Ascending aorta (tissue), 2 donors: ENCODE data around the gene DUSP7. TPM values are rescaled to one million over a fixed set of nuclear protein-coding genes. Genes with fewer than 3 reads are reported as not detected.

Source experiments
- DNase-seq, 2 donors: peaks; one replicate each; pipeline ENCODE4 v3.0.0-alpha.2; 2019; ENCODE audit warnings: low spot score in 2 of 2
- H3K27ac ChIP-seq, 2 donors: fragments of 200-600 bp; sonication (generic); one replicate each; pipeline ENCODE4 v1.5.1; 2016 to 2017; ENCODE audit warnings: mild to moderate bottlenecking in 1 of 2
- H3K27me3 ChIP-seq: fragments of 200-600 bp; sonication (generic); one replicate; pipeline ENCODE4 v1.5.1; 2017
- H3K36me3 ChIP-seq, 2 donors: fragments of 200-600 bp; sonication (generic); one replicate each; pipeline ENCODE4 v1.5.1; 2016
- H3K4me1 ChIP-seq, 2 donors: fragments of 200-600 bp; sonication (generic); one replicate each; pipeline ENCODE4 v1.5.1; 2016 to 2017; ENCODE audit warnings: mild to moderate bottlenecking in 1 of 2
- H3K4me3 ChIP-seq, 2 donors: fragments of 200-600 bp; sonication (generic); one replicate each; pipeline ENCODE4 v1.5.1; 2016 to 2017; ENCODE audit warnings: mild to moderate bottlenecking in 1 of 2
- H3K9me3 ChIP-seq, 2 donors: fragments of 200-600 bp; sonication (generic); one replicate each; pipeline ENCODE4 v1.5.1; 2016
- CTCF ChIP-seq, 3 experiments: fragments of 200-600 bp in 2 of 3; fragments of 450-650 bp in 1 of 3; sonication (generic) in 2 of 3; IDR thresholded peaks; one replicate each; pipeline ENCODE4 v1.5.1; 2016 to 2019; ENCODE audit warnings: antibody characterized with exemption in 3 of 3, mild to moderate bottlenecking in 1 of 3, moderate library complexity in 1 of 3
- intact Hi-C: fragments of 100-400 bp; cut with DNase I; formaldehyde crosslinking; loops from one replicate; pipeline ENCODE4 v1.15.1; 2023
- total RNA-seq: library from RNA; depleted of rRNA; stranded (reverse); fragments of >200 nt; gene quantifications from one replicate; pipeline ENCODE4 v1.1.0, GENCODE V29; 2016

The DUSP7 gene
- total RNA-seq, 1 donor from 2014 or later, result 76.5 TPM

GRCh38 chr3:52056968-52057811 lies 819 bp upstream of the DUSP7 start:
- TF ChIP-seq CTCF (IDR thresholded peaks at IDR 0.05), result peak in 1 of 3 experiments; percentile 19
- DNase-seq, result peak; percentile 99 to 100
- intact Hi-C loops, result loop anchor here (1.0 to 10.0 kb wide), 7 partner anchors 14 to 218 kb away; partner anchors contain the start of genes PARP3, POC1A and WDR82
- Histone ChIP-seq H3K27me3 (no peaks in the 10 kb centered on the region), H3K9me3 (no peaks in the 10 kb centered on the region), H3K4me3 (peak overlapping the region; percentile 69 to 95), H3K27ac (peak overlapping the region; percentile 93 to 94), H3K36me3 (peaks cover 10 to 13% of the 10 kb centered on the region in 2 donors), H3K4me1 (peaks cover 19 to 33% of the 10 kb centered on the region in 2 donors)

- peak in 2 of 3 experiments; percentile 23 to 26 for TF ChIP-seq CTCF (IDR thresholded peaks at IDR 0.05)
- intact Hi-C loops, result loop anchor here (2.0 to 10.0 kb wide), 3 partner anchors 89 to 219 kb away; partner anchors contain the start of genes PARP3 and WDR82
- Histone ChIP-seq H3K4me1 (peaks cover 22 to 42% of the 10 kb centered on the region in 2 donors), H3K36me3 (peaks cover 25 to 27% of the 10 kb centered on the region in 2 donors), H3K27ac (peak overlapping the region; percentile 88 to 92), H3K4me3 (peak overlapping the region; percentile 69 to 95), H3K9me3 (no peaks in the 10 kb centered on the region), H3K27me3 (no peaks in the 10 kb centered on the region)
- DNase-seq, result no peak
Measured at GRCh38 chr3:52055537-52056351, 627 bp downstream of the DUSP7 start.

GRCh38 chr3:52054661-52055511 lies 1.5 kb downstream of the DUSP7 start:
- no peaks in the 10 kb centered on the region for H3K9me3 ChIP-seq
- intact Hi-C loops, result loop anchor here (10.0 kb wide), 1 partner anchor 220 kb away; the partner anchor contains the start of gene WDR82
- peak overlapping the region; percentile 88 to 92 for H3K27ac ChIP-seq
- H3K27me3 ChIP-seq, result no peaks in the 10 kb centered on the region
- DNase-seq, result no peak
- peaks cover 22 to 44% of the 10 kb centered on the region in 2 donors for H3K4me1 ChIP-seq
- H3K36me3 ChIP-seq, result peaks cover 33 to 36% of the 10 kb centered on the region in 2 donors
- H3K4me3 ChIP-seq, result peak overlapping the region; percentile 69 to 95
- TF ChIP-seq CTCF (IDR thresholded peaks at IDR 0.05), result peak in 1 of 3 experiments; percentile 35

- peak overlapping the region; percentile 69 to 95 for H3K4me3 ChIP-seq
- peaks cover 26 to 53% of the 10 kb centered on the region in 2 donors for H3K4me1 ChIP-seq
- no peaks in the 10 kb centered on the region for H3K27me3 ChIP-seq
- peak overlapping the region; percentile 88 to 92 for H3K27ac ChIP-seq
- H3K9me3 ChIP-seq, result no peaks in the 10 kb centered on the region
- peak; percentile 1 to 44 (median 11) for TF ChIP-seq CTCF (IDR thresholded peaks at IDR 0.05)
- peaks cover 45 to 48% of the 10 kb centered on the region in 2 donors for H3K36me3 ChIP-seq
- intact Hi-C loops, result loop anchor here (1.0 to 10.0 kb wide), 2 partner anchors 49 to 221 kb away; partner anchors contain the start of gene WDR82
- no peak for DNase-seq
Measured at GRCh38 chr3:52053307-52054304, 2.8 kb downstream of the DUSP7 start.
